GM12891 (cell line): ENCODE data around the gene SLC29A2.
A peak's percentile ranks its signal among the peaks of the same experiment; 100 is the strongest.

ENCODE experiments used
- DNase-seq: peaks from one replicate; pipeline ENCODE4 v3.0.0; 2011; ENCODE audit warnings: low spot score; ENCODE audit not compliant: insufficient read length
- FAIRE-seq: peaks from 2 replicates; lab custom pipeline; 2011; peaks lifted over from hg19 to GRCh38; lab: Jason Lieb, UNC
- PAX5 ChIP-seq: IDR thresholded peaks from 2 replicates; pipeline ENCODE4 v1.6.1; 2011; ENCODE audit warnings: low read length, moderate library complexity, mild to moderate bottlenecking; ENCODE audit not compliant: insufficient read depth, severe bottlenecking
- POLR2A ChIP-seq: IDR thresholded peaks from 2 replicates; pipeline ENCODE4 v1.6.1; 2011; ENCODE audit warnings: low read depth, low read length, control low read depth
- POLR2AphosphoS5 ChIP-seq: IDR thresholded peaks from 2 replicates; pipeline ENCODE4 v1.6.1; 2011; ENCODE audit warnings: low read depth, low read length, control low read depth
- POU2F2 ChIP-seq: IDR thresholded peaks from 2 replicates; pipeline ENCODE4 v1.6.1; 2011; ENCODE audit warnings: low read depth, mild to moderate bottlenecking, control low read depth, low read length, moderate library complexity
- SPI1 ChIP-seq: IDR thresholded peaks from 2 replicates; pipeline ENCODE4 v1.6.1; 2011; ENCODE audit warnings: low read depth, low read length, control low read depth
- TAF1 ChIP-seq: IDR thresholded peaks from 2 replicates; pipeline ENCODE4 v1.6.1; 2011; ENCODE audit warnings: low read depth, low read length, control low read depth

The SLC29A2 gene

DNA sequence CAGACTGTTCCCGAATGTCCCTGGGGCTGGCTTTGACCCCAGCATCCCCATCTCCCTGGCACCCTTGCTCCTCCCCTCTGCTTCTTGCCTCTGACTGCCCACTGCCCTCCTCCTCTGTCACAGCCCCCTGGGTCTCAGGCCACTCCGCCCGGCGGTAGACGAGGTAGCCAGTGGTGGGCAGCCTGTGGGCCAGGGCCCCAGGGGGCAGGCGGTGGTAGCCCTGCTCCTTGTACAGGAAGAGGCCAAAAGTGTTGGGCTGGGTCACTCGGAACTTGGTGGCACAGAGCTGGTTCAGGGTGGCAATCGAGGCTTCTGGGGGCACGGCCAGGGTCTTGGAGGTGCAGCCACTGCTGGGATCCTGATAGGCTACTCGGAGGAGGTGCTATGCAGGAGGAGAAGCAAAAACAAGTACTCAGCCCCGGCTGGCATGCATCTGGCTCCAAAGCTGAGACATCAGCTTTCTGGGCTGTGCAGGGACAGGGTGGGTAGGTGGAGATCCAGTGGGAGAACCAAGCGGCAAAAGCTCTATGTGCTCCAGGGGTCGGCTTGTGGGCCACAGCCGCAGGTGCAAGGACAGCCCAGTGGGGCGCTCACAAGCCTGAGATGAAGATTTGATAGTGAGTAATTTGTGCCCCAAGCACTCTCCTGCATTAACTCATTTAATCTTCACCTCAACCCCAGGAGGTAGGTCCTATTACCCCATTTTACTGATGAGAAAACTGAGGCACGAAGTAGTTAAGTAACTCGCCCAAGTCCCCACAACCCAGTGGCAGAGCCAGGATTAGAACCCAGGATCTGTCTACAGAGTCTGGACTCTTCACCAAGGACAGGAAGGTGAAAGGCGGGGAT, 39.0 kb downstream of the SLC29A2 start:
- DNase-seq (no peak), FAIRE-seq (no peak)
- TF ChIP-seq PAX5 (no peak), POU2F2 (no peak), TAF1 (no peak), SPI1 (no peak), POLR2A (no peak), POLR2AphosphoS5 (no peak)

DNA sequence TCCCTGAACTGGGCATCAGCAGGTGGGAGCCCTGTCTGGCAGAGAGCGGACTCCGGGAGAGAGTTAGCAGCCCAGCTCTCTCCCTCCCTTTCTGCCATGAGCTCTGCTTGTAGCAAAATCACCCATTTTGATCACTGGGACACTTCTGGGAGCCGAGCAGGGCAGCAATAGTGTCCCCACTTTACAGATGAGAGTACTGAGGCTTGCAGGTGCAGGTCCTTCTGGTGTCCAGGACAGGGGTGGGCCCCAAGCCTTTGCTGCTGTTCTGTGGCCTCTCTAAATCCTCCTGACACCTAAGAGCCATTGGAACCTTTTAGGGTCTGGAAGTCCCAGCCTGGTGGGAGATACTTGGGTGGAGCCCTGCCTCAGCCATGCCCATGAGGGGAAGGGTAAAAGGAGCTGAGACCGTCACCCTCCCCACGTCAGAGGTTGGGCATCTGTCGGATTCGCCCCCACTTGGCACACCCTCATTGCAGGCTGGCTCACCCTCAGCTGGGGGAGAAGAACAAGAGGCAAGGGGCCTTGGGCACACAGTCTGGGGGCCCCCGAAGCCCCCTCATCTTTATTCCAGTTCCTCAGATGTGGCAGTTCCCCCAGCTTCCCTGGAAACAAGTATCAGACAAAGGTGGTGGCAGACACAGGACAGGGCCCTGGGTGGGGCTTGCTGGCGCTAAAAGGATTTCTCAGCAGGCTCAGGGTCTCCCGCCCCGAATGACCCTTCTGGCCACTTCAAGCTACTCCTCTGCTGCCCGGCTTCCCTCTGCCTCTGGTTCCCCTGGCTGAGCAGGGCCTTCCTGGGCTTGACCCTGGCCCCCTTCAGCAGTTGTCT, 39.8 kb downstream of the SLC29A2 start:
- DNase-seq (no peak), FAIRE-seq (no peak)

DNA sequence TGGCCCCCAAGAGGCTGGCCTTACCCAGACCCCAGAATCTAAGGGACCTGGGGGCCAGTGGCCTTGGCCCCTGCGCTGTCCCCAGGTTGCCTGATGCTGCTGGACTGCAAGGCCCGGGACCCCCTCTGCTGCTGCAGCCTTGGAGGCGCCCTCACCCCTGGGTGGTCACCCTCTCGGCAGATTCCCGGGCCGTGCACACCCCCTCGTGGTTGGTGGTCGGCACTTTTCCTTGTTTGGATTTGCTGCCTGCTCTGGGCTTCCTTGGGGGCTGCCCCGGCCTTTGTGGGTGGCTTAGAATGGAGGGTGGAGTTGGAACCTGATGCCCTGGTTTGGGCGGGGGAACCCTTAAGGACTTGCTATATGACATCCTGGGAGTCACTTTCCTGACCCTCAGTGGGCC, 40.6 kb downstream of the SLC29A2 start:
- no peak for FAIRE-seq
- TF ChIP-seq POLR2A (no peak), POLR2AphosphoS5 (no peak), TAF1 (no peak), POU2F2 (no peak), PAX5 (no peak), SPI1 (no peak)
- DNase-seq = no peak

More for the DNA sequence above, 39.8 kb downstream of the SLC29A2 start:
- TF ChIP-seq PAX5 (no peak), TAF1 (no peak), SPI1 (no peak), POLR2A (no peak), POU2F2 (no peak), POLR2AphosphoS5 (no peak)

GRCh38 chr11:66329165-66329673, 42.3 kb downstream of the SLC29A2 start:
- no peak for DNase-seq
- FAIRE-seq = no peak
- TF ChIP-seq POU2F2 = no peak
- TF ChIP-seq POLR2A = no peak
- TF ChIP-seq SPI1 = no peak

GRCh38 chr11:66328302-66329144, 43.0 kb downstream of the SLC29A2 start:
- peak; percentile 98 for FAIRE-seq
- DNase-seq = peak; percentile 91
- TF ChIP-seq PAX5 = no peak
- no peak for TF ChIP-seq POLR2AphosphoS5
- TF ChIP-seq SPI1 = no peak
- peak; percentile 16; the same call in 1 of the 2 replicates for TF ChIP-seq POU2F2
- no peak for TF ChIP-seq POLR2A
- TF ChIP-seq TAF1 = no peak

GRCh38 chr11:66328031-66328301, 43.6 kb downstream of the SLC29A2 start:
- DNase-seq (no peak), FAIRE-seq (no peak)
- TF ChIP-seq POU2F2 = no peak
- no peak for TF ChIP-seq SPI1
- TF ChIP-seq TAF1 = no peak
- no peak for TF ChIP-seq PAX5
- TF ChIP-seq POLR2A = no peak
- TF ChIP-seq POLR2AphosphoS5 = no peak

GRCh38 chr11:66327171-66328030, 44.2 kb downstream of the SLC29A2 start:
- DNase-seq (no peak), FAIRE-seq (no peak)
- TF ChIP-seq POLR2A (no peak), SPI1 (no peak), POLR2AphosphoS5 (no peak), POU2F2 (no peak), TAF1 (no peak), PAX5 (no peak)

- no peak for FAIRE-seq
- no peak for DNase-seq
- TF ChIP-seq POLR2A (no peak), PAX5 (no peak), TAF1 (no peak), SPI1 (no peak), POLR2AphosphoS5 (no peak), POU2F2 (no peak)
These were observed 45.1 kb downstream of the SLC29A2 start for GRCh38 chr11:66326261-66327111.
